Parathyroid adenoma (tissue), 2 donors: ENCODE results near the gene C19orf81.

Experiments used
- H2AFZ ChIP-seq: fragments of 300-600 bp; sonication (generic); one replicate; pipeline ENCODE4 v1.7.0; 2017; ENCODE audit warnings: antibody characterized with exemption, mild to moderate bottlenecking
- H3K27ac ChIP-seq: fragments of 300-600 bp; sonication (generic); one replicate; pipeline ENCODE4 v1.7.0; 2017
- H3K27me3 ChIP-seq: fragments of 300-600 bp; sonication (generic); one replicate; pipeline ENCODE4 v1.7.0; 2017; ENCODE audit warnings: low read length; ENCODE audit not compliant: control insufficient read depth, insufficient read depth
- H3K36me3 ChIP-seq: fragments of 300-600 bp; sonication (generic); one replicate; pipeline ENCODE4 v1.7.0; 2017; ENCODE audit warnings: low read length; ENCODE audit not compliant: control insufficient read depth, insufficient read depth
- H3K4me1 ChIP-seq: fragments of 300-600 bp; sonication (generic); one replicate; pipeline ENCODE4 v1.7.0; 2017; ENCODE audit warnings: control low read depth
- H3K4me2 ChIP-seq: fragments of 300-600 bp; sonication (generic); one replicate; pipeline ENCODE4 v1.7.0; 2017; ENCODE audit warnings: low read length
- H3K4me3 ChIP-seq: fragments of 300-600 bp; sonication (generic); one replicate; pipeline ENCODE4 v1.7.0; 2017; ENCODE audit warnings: low read depth, low read length
- H3K79me2 ChIP-seq: fragments of 300-600 bp; sonication (generic); one replicate; pipeline ENCODE4 v1.7.0; 2017; ENCODE audit warnings: control low read depth
- H3K9ac ChIP-seq: fragments of 300-600 bp; sonication (generic); one replicate; pipeline ENCODE4 v1.7.0; 2017; ENCODE audit warnings: mild to moderate bottlenecking
- H3K9me3 ChIP-seq: fragments of 300-600 bp; sonication (generic); one replicate; pipeline ENCODE4 v1.7.0; 2017; ENCODE audit warnings: low read length; ENCODE audit not compliant: control insufficient read depth
- CTCF ChIP-seq: fragments of 300-600 bp; sonication (generic); IDR thresholded peaks from one replicate; pipeline ENCODE4 v1.7.0; 2017; ENCODE audit warnings: antibody characterized with exemption, mild to moderate bottlenecking
- donor health status: primary hyperparathyroidism.

The C19orf81 gene

GRCh38 chr19:50706387-50706786 lies 57.1 kb downstream of the C19orf81 start:
- no peak for TF ChIP-seq CTCF
- H3K4me1 ChIP-seq = no peaks in the 10 kb centered on the region
- H3K27ac ChIP-seq = no peak overlapping the region
- H3K36me3 ChIP-seq = no peaks in the 10 kb centered on the region
- H3K79me2 ChIP-seq = no peaks in the 10 kb centered on the region
- H3K27me3 ChIP-seq = no peaks in the 10 kb centered on the region
- no peak overlapping the region for H2AFZ ChIP-seq
- no peaks in the 10 kb centered on the region for H3K9me3 ChIP-seq
- H3K4me3 ChIP-seq = no peak overlapping the region
- no peak overlapping the region for H3K9ac ChIP-seq
- H3K4me2 ChIP-seq = no peak overlapping the region

- no peaks in the 10 kb centered on the region for H3K9me3 ChIP-seq
- no peaks in the 10 kb centered on the region for H3K36me3 ChIP-seq
- no peaks in the 10 kb centered on the region for H3K79me2 ChIP-seq
- no peak overlapping the region for H3K4me3 ChIP-seq
- no peak overlapping the region for H3K9ac ChIP-seq
- no peak overlapping the region for H3K27ac ChIP-seq
- no peak overlapping the region for H3K4me2 ChIP-seq
- no peak for TF ChIP-seq CTCF
- no peaks in the 10 kb centered on the region for H3K27me3 ChIP-seq
- H3K4me1 ChIP-seq = no peaks in the 10 kb centered on the region
- H2AFZ ChIP-seq = no peak overlapping the region
Observed at GRCh38 chr19:50708179-50708879, 59.1 kb downstream of the C19orf81 start.
